HG02840 (cell line): ENCODE measurements around the gene NCR2.

Experiments used
- ATAC-seq: cut with Tn5 transposase; IDR thresholded peaks from one replicate; pipeline ENCODE4 v1.9.1; 2021; ENCODE audit warnings: mild to moderate bottlenecking, moderate library complexity, moderate number of reproducible peaks; ENCODE audit not compliant: unreplicated experiment, low FRiP score

The NCR2 gene

GRCh38 chr6:41392246-41392645, 56.8 kb downstream of the NCR2 start:
- ATAC-seq, result no peak

- no peak for ATAC-seq
Measured at GRCh38 chr6:41396335-41396734, 60.9 kb downstream of the NCR2 start.

GRCh38 chr6:41399424-41399823, 64.0 kb downstream of the NCR2 start:
- ATAC-seq, result no peak
